AML-193 (cell line): ENCODE data around the gene BRD7.

Experiments
- DNase-seq, 2 experiments: peaks; one replicate each; lab custom pipeline; 2025; lab: John Stamatoyannopoulos, UW

BRD7 gene

GRCh38 chr16:50289950-50290764, 78.6 kb downstream of the BRD7 start:
- DNase-seq: no peak

- no peak for DNase-seq
Measured at GRCh38 chr16:50288920-50289319, 79.9 kb downstream of the BRD7 start.

- no peak for DNase-seq
Measured at GRCh38 chr16:50288026-50288425, 80.8 kb downstream of the BRD7 start.

- DNase-seq: no peak
Measured at GRCh38 chr16:50286681-50287080, 82.1 kb downstream of the BRD7 start.

- no peak for DNase-seq
Measured at GRCh38 chr16:50285406-50286003, 83.3 kb downstream of the BRD7 start.

- DNase-seq: no peak
Measured at GRCh38 chr16:50284131-50284911, 84.5 kb downstream of the BRD7 start.

- DNase-seq: peak; percentile 39 to 68
Measured at GRCh38 chr16:50282955-50283631, 85.7 kb downstream of the BRD7 start.

- DNase-seq: peak; percentile 97 to 98
Measured at GRCh38 chr16:50282010-50282538, 86.7 kb downstream of the BRD7 start.

- DNase-seq: peak in 1 of 2 experiments; percentile 64
Measured at GRCh38 chr16:50281391-50282009, 87.3 kb downstream of the BRD7 start.

- no peak for DNase-seq
Measured at GRCh38 chr16:50280932-50281331, 87.9 kb downstream of the BRD7 start.

GRCh38 chr16:50279504-50279865, 89.3 kb downstream of the BRD7 start:
- no peak for DNase-seq

- DNase-seq: no peak
Measured at GRCh38 chr16:50278251-50278650, 90.5 kb downstream of the BRD7 start.

- DNase-seq: no peak
Measured at GRCh38 chr16:50276801-50277555, 91.8 kb downstream of the BRD7 start.

- no peak for DNase-seq
Measured at GRCh38 chr16:50276326-50276640, 92.5 kb downstream of the BRD7 start.

GRCh38 chr16:50275428-50276325, 93.1 kb downstream of the BRD7 start:
- no peak for DNase-seq

- DNase-seq: no peak
Measured at GRCh38 chr16:50275098-50275415, 93.7 kb downstream of the BRD7 start.

- DNase-seq: peak in 1 of 2 experiments; percentile 15
Measured at GRCh38 chr16:50274326-50275097, 94.3 kb downstream of the BRD7 start.

GRCh38 chr16:50273888-50274325, 94.9 kb downstream of the BRD7 start:
- DNase-seq: peak; percentile 53 to 73

GRCh38 chr16:50273382-50273690, 95.5 kb downstream of the BRD7 start:
- DNase-seq: no peak
